HuH-7.5 (cell line): ENCODE data around the gene SNED1.

Experiments used
- DNase-seq: peaks from one replicate; pipeline ENCODE4 v3.0.0; 2011; ENCODE audit warnings: low spot score

SNED1 gene

GRCh38 chr2:240997856-240998705, at the start of gene SNED1:
SNED1 (plus strand) TSS chr2:240998618; CDS start chr2:240998838, 220 bp downstream.
- peak; percentile 88 for DNase-seq

GRCh38 chr2:240948905-240949790, 49.3 kb upstream of the SNED1 start:
- DNase-seq, result no peak

DNA sequence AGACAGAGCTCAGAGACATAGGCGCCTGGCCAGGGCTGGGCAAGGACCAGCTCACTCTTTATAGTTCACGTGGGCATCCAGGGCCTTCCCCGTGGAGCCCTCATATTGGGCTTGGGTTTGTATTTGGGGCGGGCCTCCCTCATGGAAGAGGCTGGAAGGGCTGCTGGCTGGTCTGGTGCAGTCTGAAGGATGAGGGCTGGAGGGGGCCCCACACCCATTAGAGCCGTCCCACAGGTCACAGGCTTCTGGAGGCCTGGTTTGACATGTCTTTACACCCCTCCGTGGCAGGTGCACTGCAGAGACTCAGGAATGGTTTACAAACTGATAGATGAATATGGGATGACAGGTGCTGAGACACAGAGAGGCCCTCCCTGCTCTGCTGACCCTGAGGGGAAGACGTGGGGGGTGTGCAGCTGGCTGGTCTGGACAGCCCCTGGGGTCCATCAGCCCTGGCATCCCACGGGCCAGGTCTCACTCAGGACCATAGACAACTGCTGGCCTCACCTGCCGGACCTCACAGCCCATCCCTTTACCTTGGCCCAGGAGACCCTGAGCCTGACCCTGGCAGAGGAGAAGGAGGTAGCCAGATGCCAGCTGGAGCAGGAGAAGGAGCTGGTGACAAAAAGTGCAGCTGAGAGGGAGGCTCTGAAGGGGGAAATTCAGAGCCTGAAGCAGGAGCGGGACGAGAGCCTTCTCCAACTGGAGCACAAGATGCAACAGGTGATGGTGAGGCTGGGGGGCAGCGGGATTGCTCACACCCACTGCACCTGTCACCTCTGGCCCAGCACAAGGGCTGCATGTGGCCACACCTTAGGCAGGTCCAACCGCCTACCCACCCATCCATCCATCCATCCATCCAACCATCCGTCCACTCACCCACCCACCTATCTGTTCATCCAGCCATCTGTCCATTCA, 48.4 kb upstream of the SNED1 start:
- no peak for DNase-seq

DNA sequence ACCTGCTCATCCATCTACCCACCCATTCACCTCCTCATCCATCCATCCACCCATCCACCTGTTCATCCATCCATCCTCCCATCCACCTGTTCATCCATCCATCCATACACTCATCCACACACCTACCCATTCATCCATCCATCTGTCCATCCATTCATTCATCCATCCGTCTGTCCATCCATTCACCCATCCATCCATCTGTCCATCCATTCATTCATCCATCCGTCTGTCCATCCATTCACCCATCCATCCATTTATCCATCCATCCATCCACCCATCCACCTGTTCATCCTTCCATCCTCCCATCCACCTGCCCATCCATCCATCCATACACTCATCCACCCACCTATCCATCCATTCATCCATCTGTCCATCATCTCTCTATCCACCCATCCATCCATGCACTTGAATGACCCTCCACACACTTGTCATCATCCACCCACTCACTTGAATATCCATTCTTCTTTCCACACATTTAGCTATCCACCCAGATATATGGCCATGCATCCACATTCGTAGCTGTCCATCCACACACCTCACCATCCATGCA, 47.3 kb upstream of the SNED1 start:
- DNase-seq, result no peak

DNA sequence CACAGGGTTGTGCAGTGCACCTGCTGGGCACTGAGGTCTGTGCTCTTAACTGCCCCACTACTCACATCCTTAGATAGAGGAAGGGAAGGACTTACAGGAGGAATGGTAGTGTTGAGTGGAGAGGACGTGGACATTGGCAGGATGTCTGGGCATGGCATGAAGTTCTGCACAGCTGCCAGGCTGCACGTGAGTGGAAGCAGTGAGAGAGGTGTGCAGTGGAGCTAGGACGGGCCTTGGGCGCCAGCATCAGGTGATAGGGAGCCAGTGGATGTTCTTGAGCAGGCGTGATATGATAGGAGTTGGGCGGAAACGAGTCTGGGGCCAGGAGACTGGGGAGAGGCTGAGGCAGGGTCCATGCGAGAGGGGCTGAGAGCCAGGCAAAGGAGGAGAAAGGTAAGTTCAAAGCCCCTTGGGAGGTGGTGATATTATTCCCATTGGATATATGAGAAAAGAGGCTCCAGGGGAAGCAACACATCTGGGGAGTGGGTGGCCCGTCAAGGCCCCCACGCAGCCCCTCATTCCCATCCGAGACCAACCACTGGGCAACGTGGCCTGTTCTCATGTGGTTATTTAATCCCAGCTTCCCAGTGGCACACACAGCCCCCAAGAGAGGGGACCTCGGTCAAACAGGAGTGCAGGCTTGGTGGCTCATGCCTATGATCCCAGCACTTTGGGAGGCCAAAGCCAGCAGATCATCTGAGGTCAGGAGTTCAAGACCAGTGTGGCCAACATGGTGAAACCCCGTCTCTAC, 45.7 kb upstream of the SNED1 start:
- no peak for DNase-seq

- no peak for DNase-seq
Observed at GRCh38 chr2:240953426-240954410, 44.7 kb upstream of the SNED1 start.

DNA sequence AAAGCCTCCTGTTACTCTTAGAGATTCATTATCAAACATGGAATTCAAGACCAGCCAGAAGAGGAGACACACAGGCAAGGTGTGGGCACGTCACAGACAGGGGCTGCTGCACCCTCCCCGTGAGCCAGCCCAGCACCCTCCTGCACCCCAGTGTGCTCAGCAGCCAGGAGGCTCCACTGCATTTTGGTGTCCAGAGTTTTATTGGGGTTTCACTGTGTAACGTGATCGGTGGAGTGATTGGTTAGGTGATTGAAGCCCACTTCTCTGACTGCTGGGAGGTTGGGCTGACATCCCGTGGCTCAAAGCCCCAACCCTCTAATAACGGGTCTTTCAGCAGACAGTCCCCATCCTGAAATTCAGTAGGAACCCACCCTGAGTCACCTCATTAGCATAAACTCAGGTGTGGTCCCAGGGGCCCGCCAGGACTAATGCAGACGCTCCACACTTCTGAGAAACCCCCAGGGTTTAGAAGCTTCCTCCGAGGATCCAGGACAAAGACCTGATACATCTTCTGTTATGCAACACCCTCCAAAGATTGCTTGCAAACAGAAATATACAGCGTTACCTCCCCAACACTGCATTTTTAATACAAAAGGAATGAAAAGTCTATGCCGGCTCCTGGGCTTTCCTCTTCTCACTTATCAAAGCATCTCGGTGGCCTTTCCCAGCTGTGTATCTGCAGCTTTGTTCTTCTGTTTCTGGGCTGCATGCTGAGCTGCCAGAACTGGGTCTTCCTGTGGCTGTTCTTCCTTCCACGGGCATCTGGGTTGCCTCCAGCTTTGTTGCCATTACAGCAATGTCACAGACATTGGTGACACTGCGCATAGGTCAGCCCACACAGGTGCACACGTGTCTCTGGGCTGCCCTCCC, 43.7 kb upstream of the SNED1 start:
- DNase-seq, result no peak

- no peak for DNase-seq
Observed at GRCh38 chr2:240955306-240956170, 42.9 kb upstream of the SNED1 start.

- no peak for DNase-seq
Observed at GRCh38 chr2:240956171-240956934, 42.1 kb upstream of the SNED1 start.

GRCh38 chr2:240956935-240957655, 41.3 kb upstream of the SNED1 start:
- DNase-seq, result no peak

GRCh38 chr2:240957656-240958365, 40.6 kb upstream of the SNED1 start:
- DNase-seq, result no peak

DNA sequence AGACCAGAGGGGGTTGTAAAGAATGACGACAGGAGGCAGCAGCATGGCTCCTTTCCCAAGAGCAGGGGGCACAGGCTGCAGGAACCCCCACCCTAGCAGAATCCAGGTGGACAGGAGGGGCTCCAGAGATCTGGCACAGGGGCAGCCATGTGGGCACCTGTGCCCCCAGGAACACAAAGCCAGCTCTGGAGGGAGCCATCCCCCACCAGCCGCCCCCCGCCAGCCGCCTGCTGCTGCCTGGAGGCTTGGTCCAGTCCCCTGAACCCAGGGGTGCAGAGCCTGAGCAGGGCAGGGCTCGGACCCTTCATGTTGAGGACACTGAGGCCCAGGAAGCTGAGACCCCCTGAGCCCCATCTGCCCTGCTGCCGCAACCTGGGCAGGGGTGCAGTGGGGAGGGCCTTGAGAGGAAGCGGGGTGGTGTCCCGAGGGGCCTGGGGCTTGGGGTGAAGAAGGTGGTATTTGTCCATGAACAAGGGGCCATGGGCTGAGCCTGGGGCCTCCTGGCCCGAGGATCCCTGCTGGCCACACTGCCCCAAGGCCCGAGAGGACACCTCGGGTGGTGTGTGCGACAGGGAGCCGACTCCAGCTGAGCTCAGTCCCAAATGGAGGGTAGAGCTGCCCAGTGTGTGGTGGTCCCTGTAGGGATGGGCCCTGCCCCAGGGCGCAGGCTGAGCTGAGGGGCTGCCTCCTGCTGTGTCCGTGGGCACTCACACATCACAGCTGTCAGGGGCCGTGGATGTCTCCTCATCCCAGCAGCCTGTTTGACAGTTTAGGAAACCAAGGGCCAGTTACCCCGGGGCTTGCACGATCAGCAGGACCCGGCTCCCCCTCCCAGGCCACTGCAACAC, 39.8 kb upstream of the SNED1 start:
- DNase-seq, result no peak

- DNase-seq, result no peak
Observed at GRCh38 chr2:240959214-240959940, 39.0 kb upstream of the SNED1 start.

DNA sequence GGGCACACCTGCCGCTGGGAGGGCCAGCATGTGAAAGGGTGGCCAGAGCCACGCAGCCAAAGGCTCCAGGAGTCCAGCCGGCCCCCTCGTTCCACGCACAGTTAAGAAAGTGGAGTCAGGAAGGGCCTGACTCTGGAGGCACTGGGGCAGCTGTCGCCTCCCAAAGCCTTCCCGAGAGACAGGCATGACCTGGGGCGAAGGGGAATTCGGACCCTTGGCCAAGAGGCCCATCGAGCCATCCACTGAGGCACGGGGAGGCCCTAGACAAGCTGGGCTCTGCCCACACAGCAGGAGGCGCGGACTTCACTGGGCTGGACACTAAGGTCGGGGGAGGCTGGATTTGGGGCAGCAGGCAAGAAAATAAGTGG, 38.5 kb upstream of the SNED1 start:
- DNase-seq, result no peak
